OCI-LY1 (cell line): ENCODE data around the gene FNTB.

Source experiments
- EZH2 ChIP-seq: fragments of 200-600 bp; sonication (generic), shearing (Covaris generic); IDR thresholded peaks from 2 replicates; pipeline ENCODE4 v1.8.0; 2017; ENCODE audit warnings: borderline replicate concordance, mixed run types, mild to moderate bottlenecking, antibody characterized with exemption, low read length, moderate library complexity, mixed read lengths
- TF ChIP-seq, protein P1 (sequence below): fragments of 200-600 bp; sonication (generic), shearing (Covaris generic); IDR thresholded peaks from 2 replicates; pipeline ENCODE4 v1.5.1; 2017; ENCODE audit warnings: mild to moderate bottlenecking, antibody characterized with exemption, low read length, moderate library complexity, mixed read lengths

DNA sequence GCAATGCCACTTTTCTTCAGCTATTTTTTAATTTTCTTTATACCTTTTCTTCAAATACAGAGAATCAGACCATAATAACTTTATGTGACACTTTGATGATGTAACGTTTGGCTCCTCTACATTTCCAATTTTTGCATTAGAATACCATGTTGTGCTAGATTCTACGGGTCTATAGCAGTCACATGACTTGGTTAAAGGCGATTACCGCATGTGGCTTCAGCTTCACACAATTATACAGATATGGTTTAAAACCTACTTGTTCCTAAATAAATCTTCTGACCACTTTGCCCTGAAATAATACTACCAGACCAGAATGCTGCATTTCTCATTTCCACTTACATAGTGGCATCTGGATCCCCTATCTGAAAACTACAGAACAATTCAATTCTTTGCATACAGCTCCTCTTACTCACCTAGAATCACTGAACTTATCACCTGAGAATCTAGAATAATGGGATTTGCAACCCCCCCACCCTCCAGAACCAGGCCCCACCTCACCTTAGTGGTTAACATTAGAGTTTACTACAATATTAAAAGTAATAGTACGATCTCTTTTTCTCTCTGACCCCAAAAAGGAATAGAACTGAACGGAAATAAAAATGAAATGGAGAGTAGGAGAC is 114.3 kb downstream of the FNTB start:
- TF ChIP-seq, protein P1, sequence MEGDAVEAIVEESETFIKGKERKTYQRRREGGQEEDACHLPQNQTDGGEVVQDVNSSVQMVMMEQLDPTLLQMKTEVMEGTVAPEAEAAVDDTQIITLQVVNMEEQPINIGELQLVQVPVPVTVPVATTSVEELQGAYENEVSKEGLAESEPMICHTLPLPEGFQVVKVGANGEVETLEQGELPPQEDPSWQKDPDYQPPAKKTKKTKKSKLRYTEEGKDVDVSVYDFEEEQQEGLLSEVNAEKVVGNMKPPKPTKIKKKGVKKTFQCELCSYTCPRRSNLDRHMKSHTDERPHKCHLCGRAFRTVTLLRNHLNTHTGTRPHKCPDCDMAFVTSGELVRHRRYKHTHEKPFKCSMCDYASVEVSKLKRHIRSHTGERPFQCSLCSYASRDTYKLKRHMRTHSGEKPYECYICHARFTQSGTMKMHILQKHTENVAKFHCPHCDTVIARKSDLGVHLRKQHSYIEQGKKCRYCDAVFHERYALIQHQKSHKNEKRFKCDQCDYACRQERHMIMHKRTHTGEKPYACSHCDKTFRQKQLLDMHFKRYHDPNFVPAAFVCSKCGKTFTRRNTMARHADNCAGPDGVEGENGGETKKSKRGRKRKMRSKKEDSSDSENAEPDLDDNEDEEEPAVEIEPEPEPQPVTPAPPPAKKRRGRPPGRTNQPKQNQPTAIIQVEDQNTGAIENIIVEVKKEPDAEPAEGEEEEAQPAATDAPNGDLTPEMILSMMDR, result no peak
- TF ChIP-seq EZH2, result no peak
